ENCODE data around the gene ADAT1.

ADAT1 gene, protein sequence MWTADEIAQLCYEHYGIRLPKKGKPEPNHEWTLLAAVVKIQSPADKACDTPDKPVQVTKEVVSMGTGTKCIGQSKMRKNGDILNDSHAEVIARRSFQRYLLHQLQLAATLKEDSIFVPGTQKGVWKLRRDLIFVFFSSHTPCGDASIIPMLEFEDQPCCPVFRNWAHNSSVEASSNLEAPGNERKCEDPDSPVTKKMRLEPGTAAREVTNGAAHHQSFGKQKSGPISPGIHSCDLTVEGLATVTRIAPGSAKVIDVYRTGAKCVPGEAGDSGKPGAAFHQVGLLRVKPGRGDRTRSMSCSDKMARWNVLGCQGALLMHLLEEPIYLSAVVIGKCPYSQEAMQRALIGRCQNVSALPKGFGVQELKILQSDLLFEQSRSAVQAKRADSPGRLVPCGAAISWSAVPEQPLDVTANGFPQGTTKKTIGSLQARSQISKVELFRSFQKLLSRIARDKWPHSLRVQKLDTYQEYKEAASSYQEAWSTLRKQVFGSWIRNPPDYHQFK

DNA sequence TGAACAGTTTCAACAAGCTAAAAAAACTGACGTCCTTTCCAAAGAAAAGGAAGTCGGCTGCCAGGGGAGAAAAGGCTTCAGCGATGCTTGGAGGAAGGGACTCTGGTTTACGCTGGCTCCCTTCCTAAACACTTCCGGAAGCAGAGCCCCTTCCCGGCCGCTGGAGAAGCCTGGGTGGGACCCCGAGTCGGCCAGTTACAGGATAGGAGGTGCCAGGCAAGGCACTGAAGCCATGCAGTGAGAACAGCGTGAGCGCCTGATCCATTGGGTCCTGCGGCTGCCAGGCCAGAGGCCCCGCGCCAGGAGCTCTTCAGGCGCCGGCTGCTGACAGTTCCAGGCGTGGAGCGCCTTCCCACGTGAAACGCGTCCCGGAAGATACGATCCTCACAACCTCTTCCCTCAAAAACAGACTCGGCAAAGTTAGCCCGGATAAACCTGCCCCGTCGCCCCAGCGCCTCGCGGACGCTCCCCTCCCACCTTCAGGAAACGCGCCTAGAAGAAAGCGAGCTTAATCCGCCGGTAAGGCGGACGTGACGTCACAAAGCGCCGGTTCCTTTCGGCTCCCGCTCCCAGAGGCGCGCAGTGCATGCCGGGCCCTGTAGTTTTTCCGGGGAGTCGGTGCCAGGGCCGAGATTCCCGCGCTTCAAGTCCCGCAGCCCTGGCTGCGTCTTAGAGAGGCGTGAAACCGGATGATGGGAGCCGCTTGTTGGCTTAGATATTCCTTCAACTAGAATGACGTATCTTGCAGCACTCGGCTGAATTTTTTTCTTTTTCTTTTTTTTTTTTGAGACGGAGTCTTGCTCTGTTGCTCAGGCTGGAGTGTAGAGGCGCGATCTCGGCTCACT lies at the start of gene ADAT1:
Gene ADAT1 (minus strand): TSS at position 521 of the 845 bp plus-strand sequence. CDS start 2,482 bp downstream, outside the sequence.
- peak; percentile 96 to 98 for DNase-seq

- DNase-seq = no peak
Measured at GRCh38 chr16:75667503-75667902, 44.4 kb upstream of the ADAT1 start.

DNA sequence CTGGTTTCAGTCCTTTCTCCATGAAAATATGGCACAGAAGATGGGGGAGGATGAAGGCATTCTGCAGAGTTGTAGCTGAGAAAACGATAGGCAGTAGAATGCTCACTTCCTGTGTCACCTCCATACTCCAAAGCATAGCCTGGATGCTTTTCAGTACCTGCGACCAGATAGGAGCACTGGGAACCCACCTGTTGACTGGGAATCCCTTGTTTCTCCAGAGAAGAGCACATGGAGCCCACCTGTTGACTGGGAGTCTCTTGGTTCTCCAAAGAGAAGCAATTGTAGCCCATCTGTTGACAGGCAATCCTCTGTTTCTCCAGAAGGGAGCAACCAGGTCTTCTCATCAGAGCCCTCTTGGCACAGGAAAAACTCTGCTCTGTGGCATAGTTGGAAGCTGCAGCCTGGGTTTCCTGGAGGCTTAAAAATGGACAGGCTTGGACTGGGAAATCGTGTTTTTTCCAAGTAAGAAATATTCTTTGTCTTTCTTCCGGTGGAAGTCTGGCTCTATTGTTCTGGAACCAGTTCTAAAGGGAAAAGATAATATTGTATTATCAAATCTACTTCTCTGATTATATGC lies 37.7 kb upstream of the ADAT1 start:
- no peak for DNase-seq

DNA sequence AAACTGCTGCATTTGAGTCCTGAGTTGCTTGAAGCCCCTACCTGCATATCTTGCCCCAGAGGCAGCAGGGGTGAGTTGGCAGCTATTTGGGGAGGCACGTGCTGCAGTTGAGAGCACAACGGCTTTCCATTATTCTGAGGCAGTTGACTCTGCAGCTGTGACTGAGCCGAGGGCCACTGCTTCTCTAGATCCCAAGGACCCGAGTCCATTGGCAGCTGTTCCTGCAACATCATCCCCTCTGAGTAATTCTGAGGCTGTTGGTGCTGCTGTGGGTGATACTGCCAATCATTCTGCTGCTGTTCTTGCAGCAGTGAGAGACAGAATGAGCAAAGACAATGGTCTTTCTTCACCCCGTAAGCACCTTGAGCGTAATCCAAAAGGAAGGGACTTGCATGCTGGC lies 37.2 kb upstream of the ADAT1 start:
- no peak for DNase-seq

DNA sequence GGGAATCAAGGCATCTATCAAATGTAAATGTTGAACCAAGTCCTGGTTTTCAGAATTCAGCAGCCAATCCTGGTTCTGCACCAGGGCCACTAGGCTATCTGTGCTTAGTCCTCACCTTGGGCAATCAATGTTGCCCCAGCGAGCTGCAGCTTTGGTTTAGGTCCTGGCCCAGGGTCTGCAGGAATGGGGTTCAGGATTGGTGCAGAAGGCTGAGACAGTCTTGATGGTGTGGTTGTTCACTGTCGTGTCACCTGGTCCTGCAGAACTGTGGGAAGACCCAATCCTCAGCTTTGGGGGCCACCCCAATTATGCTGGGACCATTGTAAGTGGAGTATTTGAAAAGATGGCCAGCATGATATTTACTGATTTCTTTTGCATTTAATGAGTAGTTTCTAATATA lies 35.1 kb upstream of the ADAT1 start:
- no peak for DNase-seq

DNA sequence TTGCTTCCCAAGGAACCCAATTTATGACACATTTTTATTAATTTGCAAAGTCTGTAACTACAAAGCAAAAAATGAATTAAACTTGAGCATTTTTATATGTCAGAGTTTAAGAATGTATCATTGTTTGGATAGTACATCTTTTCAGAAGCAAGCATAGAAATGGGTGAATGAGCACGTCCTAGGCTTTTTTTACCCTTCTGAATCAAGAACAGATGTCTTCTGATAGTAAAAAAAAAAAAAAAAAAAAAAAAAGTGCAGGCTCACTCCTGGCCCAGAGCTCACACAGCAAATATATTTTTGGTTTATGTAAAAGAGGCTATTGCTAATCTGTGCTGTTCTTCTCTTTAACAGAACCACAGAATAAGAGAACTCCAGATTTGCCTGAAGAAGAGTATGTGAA lies 30.8 kb upstream of the ADAT1 start:
- no peak for DNase-seq

- DNase-seq = peak; percentile 62 to 89
Measured at GRCh38 chr16:75648265-75649076, 25.4 kb upstream of the ADAT1 start.

DNA sequence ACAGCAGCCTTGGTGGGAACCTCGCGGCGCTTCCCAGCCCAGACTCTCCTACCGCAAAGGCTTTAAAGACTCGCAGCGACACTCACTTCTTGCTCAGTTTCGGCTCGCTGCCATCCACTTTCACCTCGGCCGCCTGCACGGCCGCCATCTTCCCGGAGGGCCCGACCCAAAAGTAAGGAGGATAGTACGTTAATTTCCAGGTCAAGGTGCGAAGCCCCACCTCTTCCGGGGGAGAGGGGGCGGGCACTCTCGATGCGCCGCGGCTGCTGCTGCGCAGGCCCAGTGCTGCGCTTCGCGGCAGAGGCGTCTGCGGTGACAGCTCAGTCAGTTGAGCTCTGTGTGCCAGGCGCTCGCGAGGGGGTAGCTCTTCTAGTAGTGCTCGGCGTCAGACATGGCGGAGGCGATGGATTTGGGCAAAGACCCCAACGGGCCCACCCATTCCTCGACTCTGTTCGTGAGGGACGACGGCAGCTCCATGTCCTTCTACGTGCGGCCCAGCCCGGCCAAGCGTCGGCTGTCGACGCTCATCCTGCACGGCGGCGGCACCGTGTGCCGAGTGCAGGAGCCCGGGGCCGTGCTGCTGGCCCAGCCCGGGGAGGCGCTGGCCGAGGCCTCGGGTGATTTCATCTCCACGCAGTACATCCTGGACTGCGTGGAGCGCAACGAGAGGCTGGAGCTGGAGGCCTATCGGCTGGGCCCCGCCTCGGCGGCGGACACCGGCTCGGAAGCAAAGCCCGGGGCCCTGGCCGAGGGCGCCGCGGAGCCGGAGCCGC lies 24.6 kb upstream of the ADAT1 start, which contains the start of the genes KARS1 and TERF2IP:
Gene KARS1 (minus strand): TSS at position 174 of the 773 bp plus-strand sequence. CDS start 26 bp downstream, at position 148.
Gene TERF2IP (plus strand): TSS at position 282 of the 773 bp plus-strand sequence. CDS start 110 bp downstream, at position 392.
- DNase-seq = peak; percentile 90 to 93

DNA sequence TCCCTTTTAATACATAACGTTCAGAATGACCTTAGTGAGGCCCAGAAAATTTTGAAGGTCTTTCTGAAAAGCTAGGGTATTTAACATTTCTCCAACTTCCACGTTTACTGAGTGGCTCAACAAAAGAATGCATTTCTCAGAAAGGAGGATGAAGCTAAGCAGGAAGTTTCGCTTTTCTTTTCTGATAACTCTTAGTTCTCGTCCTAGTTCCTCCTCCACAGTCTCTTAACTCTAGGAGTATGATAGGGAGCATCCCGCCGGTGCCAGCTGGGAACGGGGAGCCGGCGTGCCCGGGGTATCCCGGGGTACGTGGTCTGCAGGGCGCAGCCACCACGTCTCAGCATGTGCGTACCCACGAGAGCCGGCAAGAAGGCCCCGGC lies 24.0 kb upstream of the ADAT1 start:
- peak; percentile 33 to 40 for DNase-seq

GRCh38 chr16:75644240-75645012 lies 21.3 kb upstream of the ADAT1 start:
- DNase-seq = no peak

DNA sequence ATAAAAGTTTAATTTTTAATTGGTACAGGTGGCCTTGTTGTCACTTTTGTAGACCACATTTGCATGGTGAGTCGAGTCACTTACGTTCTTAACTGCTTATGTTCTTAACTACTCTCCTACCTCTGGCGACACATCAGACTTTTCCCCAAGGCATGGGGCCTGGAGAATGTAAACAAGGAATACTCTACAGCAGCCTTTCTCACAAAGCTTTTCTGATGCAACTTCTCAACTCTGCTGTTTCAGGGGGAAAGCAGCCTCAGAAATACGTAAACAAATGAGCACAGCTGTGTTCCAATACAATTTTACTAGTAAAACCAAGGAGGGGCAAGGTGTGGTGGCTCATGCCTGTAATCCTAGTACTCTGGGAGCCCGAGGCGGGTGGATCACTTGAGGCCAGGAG lies 17.5 kb upstream of the ADAT1 start:
- DNase-seq = no peak

GRCh38 chr16:75635036-75635435 lies 12.0 kb upstream of the ADAT1 start:
- no peak for DNase-seq

GRCh38 chr16:75632857-75633256 lies 9.8 kb upstream of the ADAT1 start:
- no peak for DNase-seq

DNA sequence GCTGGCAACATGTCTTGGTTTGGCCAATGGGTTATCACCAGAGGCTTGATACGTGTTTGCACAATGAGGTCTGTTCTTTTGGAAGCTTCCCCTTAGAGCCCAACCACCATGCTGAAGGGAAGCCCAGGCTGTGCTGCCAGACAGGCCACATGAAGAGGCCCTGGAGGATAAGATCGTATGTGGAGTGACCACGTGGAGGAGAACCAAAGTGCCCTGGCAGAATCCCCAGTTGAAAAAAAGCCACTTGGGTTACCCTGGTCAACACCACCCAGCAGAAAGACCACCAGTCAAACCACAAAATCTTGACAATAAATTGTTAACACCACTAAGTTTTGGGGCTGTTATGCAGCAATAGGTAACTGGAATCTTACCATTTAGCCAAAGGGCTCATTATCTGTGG lies 7.0 kb upstream of the ADAT1 start:
- no peak for DNase-seq

DNA sequence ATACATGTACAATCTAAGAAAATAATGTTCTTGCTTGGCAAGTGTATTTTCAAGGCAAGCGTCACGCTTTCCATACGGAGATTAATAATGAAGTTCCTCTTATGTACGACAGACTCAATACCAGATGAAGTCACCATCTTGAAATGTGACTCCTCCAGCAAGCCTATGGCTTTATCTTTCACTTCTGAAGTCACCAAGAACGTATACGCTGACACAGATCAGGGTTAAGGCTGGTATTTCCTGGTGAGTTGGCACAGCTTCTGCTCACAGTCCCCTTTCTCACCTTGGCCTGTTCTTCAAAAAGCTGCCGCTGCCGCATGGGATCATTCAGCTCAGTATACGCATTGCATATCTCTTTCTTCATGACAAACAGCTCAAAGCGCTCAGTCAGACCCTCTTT lies 6.1 kb upstream of the ADAT1 start:
- no peak for DNase-seq

- DNase-seq = no peak
Measured at GRCh38 chr16:75628351-75628750, 5.3 kb upstream of the ADAT1 start.

GRCh38 chr16:75627851-75628250 lies 4.8 kb upstream of the ADAT1 start:
- DNase-seq = no peak

DNA sequence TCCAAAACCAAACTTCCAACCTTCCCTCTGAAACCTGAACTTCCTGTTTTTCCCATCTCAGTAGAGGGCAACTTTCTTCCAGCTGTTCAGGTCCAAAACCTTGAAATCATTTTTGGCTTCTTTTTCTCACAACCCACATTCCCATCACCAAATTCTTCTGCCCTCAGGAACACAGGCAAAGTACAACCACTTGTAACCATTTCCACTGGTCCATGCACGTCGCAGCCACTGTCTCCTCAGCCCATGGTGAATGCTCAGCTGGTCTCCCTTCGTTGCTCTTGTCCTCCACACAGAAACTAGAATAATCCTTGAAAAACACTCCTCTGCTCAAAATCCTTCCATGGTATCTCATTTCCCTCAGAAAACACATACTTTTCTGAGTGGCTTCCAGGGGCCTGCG lies 3.7 kb upstream of the ADAT1 start:
- no peak for DNase-seq

- peak in 1 of 2 donors; percentile 6 for DNase-seq
Measured at GRCh38 chr16:75624921-75625334, 1.8 kb upstream of the ADAT1 start.

DNA sequence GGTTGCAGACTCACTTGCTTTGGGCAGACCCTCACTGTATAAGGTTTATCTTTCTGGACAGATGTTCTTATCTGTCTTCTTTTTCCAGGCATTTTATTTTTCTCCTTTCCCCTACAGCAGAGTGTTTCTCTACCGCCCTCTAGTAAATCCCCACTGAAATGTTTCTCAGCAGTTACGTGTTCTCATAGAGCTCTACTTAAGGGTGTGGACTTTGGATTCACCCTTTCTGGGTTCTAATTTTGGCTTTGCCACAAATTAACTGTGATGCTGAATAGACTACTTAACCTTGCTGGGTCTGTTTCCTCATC lies 2.0 kb downstream of the ADAT1 start:
- peak in 1 of 2 donors; percentile 24 for DNase-seq

Data from inflammatory macrophage treated with lipopolysaccharide for 1 hour (primary cell).